A549 treated with CORT108297 at 1 μM for 4 hours (cell line): ENCODE measurements around the gene LBR. TPM values are rescaled to one million over a fixed set of nuclear protein-coding genes. Genes with fewer than 3 reads are reported as not detected.

Experiments used
- total RNA-seq: library from RNA; stranded (reverse); fragments of 200-300 nt; extraction: Qiagen RNA extraction; gene quantifications from 5 replicates; pipeline ENCODE4 v1.2.3, GENCODE V29; 2022

Gene LBR
- total RNA-seq: 36.9 to 43.0 TPM (median 39.8 TPM) in 5 replicates

DNA sequence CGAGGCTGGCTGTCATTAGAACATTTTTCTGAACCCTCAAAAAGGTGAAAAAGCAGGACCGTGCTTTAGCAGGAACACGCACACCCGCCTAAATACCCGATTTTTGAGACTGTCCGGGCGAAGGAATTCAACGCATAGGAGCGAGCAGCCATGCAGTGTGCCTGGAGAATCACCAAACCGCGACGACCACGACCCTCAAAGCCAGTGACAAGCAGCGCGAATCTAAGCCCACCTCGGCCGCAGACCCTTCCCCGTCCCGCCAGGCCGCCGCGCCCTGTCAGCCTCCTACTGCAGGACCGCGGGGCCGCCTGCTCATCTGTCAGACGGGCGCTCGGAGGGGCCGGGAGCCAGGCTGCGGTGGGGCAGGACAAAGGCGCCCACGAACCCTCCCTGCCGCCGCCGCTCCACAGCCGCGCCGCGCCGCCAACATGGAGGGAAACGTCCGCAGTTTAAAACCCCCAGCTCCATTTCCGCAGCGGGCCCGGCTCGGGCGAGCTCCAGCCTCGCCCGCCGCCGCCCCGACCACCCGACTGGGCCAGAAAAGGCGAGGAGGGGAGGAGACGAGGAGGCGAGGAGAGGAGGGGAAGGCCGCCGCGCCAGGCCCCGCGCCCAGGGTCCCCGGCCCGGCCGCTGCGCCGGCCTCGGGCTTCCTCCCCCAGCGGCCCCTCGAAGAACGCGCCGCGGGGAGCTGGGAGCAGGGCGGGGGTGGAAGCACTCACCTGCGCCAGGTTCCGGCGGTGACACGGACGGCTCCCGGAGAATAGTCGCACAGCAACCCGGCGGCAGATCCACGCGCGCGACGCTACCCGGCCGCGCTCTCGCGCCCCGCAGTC is at the start of gene LBR:
Gene LBR, minus strand, starts transcription at position 804 of the 833 bp plus-strand sequence. CDS start 3,963 bp downstream, outside the sequence.

Other genes with a start within 250 kb of the LBR start
- gene ENAH, start 225.1 kb upstream of the LBR start, total RNA-seq: 59.1 to 85.7 TPM (median 77.0 TPM) in 5 replicates